ENCODE measurements around the gene RNF224.
A peak's percentile ranks its signal among the peaks of the same experiment; 100 is the strongest.
"Not testable (repeated sequence)": the region's sequence is repeated elsewhere in the genome, so short reads cannot be mapped to it uniquely, and the experiment has no call there.

RNF224 gene

GRCh38 chr9:137241490-137242268 is 14.4 kb downstream of the RNF224 start:
- DNase-seq: no peak

GRCh38 chr9:137242269-137243203 is 15.2 kb downstream of the RNF224 start:
- DNase-seq: no peak

DNA sequence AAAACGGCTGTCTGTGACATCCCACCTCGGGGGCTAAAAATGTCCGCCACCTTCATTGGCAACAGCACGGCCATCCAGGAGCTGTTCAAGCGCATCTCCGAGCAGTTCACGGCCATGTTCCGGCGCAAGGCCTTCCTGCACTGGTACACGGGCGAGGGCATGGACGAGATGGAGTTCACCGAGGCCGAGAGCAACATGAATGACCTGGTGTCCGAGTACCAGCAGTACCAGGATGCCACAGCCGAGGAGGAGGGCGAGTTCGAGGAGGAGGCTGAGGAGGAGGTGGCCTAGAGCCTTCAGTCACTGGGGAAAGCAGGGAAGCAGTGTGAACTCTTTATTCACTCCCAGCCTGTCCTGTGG is 15.9 kb downstream of the RNF224 start:
- not testable (repeated sequence) for DNase-seq

DNA sequence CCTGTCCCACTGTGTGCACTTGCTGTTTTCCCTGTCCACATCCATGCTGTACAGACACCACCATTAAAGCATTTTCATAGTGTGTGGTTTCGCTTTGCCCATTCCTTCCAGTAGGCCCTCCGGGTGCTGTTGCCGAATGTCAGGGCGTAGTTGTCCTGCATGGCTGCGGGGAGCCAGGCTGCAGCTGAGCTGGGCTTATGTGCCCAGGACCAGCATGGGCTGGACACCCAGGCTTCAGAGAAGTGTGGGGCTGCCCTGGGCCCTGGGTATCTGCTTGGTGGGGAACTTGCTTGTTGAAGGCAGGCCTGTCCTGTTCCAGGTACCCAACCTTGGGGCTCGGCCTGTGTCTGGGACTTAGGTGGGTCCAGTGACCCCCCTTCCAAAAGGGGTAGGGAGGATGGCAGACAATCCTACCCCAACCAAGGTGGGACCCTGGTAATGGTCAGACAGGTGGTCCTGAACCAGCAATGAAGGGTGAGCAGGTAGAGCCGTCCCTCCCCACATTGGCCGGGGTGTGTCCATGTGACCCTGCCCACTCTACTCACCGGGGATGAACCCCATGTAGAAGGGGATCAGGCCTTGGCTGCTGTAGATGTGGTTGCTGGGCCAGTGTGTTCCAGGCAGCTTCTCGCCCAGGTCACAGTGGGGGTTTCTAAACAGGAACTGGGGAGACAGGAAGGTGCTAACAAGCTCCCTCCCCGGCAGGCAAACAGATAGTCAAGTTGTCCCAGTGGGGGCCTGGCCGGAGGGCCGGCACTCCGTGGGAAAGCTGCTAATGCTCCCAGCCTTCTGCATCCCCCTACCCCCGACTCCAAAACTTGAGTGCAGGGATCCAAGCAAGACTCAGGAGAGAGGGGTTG is 16.6 kb downstream of the RNF224 start:
- no peak for DNase-seq

- peak; percentile 42 for DNase-seq
These were observed 17.5 kb downstream of the RNF224 start for GRCh38 chr9:137244486-137245449.

DNA sequence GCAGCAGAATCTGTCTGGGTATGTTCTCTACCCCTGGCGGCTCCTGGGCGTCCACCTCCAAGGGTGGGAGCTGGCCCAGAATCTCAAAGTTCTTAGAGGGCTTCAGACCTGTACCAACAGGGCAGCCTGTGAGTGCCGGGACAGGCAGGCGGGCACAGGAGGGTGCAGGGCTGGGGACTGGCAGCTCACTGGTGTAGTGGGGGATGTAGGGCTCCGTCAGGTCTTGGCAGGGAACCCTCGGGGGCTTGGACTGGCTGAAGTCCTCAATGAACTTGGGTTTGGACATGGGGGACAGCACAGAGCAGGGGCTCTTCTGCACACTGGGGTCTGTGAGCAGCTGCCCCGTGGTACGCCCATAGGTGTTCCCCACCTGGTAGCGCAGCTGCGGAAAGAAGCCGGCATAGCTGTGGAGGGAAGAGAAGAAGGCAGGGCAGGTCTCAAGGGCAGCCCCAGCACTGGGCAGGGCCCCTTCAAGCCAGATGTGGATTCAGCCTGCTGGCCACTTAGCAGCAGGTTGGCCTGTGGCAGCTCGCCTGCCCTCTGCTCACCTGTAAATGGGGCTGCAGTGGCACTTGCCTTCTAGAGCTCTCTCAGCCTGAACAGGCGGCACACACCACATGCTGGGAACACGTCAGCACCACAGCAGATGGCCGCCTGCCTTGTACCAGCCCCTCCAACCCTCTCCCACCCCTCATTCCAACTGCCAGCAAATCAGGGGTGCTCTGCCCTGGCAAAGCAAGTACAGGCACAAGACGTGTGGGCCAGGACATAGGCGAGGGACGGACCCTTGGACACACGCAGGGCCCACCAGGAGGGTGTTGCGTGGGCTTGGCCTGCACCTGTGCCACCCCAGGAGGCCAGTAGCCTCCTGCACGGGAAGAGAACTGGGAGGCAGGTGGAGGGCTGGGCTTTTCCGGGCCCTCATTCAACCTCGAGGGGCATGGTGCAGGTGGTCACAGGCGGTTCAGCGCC is 18.4 kb downstream of the RNF224 start:
- peak; percentile 84 for DNase-seq

- no peak for DNase-seq
These were observed 20.0 kb downstream of the RNF224 start for GRCh38 chr9:137247135-137247915.

DNA sequence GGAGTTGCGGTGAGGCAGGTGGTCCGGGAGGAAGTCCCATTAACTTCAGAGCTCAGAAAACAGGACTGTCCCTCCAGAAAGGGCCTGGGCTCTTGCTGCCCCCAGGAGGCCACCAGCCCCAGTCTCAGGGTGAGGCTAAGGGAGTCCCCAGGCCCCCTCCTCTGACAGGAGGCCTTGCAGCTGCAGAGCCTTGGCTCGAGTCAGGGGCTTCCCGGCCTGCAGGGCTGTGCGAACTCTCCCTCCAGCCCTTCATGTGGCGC is 20.5 kb downstream of the RNF224 start:
- no peak for DNase-seq

- DNase-seq: no peak
These were observed 23.3 kb downstream of the RNF224 start for GRCh38 chr9:137250329-137251193.

DNA sequence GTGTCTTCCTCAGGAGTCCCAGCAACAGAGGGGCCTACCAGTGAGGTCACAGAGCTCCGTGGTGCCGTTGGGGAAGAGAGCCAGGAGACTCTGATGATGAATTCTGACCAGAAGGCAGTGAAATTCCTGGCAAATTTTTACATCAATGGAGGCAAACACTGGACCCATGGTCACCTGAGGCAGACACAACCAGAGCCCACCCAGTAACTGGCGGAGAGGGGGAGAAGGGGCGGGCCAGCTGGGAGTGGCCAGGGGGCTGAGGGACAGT is 23.8 kb downstream of the RNF224 start, which contains the start of gene STPG3:
Gene STPG3 (plus strand): TSS at position 93 of the 268 bp plus-strand sequence. CDS start 1 bp downstream, at position 94.
- no peak for DNase-seq

- DNase-seq: no peak
These were observed 24.4 kb downstream of the RNF224 start for GRCh38 chr9:137251490-137252268.

- DNase-seq: no peak
These were observed 25.5 kb downstream of the RNF224 start for GRCh38 chr9:137252555-137253506.

- no peak for DNase-seq
These were observed 26.7 kb downstream of the RNF224 start for GRCh38 chr9:137253717-137254623.

DNA sequence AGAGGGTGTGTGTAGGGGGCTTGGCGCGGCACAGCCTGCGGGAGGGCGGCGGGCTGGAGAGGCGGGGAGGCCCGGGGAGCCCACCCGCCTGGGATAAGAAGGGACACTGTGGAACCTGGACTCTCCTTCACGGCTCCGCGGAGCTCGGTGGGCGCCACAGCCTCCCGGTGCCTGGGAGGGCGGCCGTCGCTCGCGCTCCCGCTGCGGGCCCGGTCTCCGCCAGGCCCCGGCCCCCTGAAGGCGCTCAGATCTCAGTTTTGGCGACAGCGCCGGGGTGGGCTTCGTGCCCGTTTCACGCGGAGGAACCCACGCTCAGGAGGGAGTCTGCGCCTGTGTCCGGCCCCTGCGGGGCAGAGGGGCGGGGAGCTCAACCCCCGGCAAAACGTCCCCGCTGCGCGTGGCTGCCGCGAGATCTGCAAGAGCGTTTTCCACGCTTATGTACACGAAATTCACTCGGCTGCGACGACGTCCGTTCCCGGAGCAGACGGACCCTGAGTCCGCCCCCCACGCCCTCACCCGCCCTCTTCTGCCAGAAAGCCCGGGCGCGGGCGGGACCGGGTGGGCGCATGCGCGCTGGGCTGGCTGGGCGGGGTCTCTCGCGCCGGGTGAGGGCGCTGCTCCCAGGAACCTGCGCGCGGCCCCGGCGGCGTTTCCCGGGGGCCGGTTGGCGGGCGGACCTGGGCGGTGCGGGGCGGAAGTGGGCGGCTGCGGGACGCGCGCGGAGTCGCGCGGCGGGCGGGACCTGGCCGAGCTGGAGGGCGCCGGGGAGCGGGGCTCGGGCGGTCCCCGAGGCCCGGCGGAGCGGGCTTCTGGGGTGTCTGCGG is 27.5 kb downstream of the RNF224 start, which contains the start of gene NELFB:
Gene NELFB (plus strand): TSS at position 704 of the 824 bp plus-strand sequence.
- peak; percentile 92 for DNase-seq
